ENCODE measurements around the gene CNTNAP2.

DNA sequence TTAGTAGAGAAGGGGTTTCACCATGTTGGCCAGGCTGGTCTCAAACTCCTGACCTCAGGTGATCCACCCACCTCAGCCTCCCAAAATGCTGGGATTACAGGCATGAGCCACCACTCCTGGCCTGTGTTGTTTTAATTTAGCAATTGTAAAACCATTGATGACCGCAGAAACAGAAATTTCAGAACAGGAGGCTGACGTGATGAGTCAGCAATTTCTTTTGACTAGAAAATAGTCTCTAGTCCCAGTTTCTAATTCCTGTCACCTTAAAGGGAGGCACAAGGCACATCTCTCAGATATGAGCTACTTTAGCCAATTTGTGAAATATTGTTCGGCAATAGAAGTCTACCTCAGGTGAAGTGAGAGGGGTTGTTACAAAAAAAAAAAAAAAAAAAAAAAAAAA is 2033.1 kb downstream of the CNTNAP2 start:
- no peak for TF ChIP-seq GATA3 (IDR thresholded peaks at IDR 0.05; ENCODE audit: low read depth, low read length)
- no peak for TF ChIP-seq GATA2 (IDR thresholded peaks at IDR 0.05; ENCODE audit: low read depth, low read length)
